Measurements from ENCODE around the gene NEUROG3.
A peak's percentile ranks its signal among the peaks of the same experiment; 100 is the strongest.

DNA sequence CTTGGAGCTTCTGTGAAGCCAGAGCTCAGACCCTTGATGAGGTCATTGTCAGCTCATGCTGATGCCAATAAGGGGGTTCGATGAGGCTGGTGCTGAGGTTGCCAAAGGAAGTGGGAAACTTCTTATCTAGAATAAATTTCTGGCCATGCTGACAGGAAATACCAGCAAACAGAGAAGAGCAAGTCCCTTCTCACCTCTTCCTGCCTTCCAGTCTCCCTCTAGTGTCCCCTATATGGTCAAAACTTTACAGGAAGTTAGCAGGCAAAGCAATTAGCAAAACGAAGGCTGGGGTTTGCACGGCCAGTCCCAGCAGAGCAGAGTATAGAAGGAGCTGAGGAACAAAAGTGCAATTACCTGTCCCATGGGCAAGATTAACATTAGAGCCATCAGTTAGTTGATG, 15.1 kb upstream of the NEUROG3 start:
- TF ChIP-seq CTCF (IDR thresholded peaks at IDR 0.05; ENCODE audit: low read depth, low read length), result peak; percentile 12
- TF ChIP-seq POLR2A (IDR thresholded peaks at IDR 0.05; ENCODE audit: extremely low read depth, insufficient read length), result no peak

All from NB4 (cell line).